ENCODE measurements around the gene SLC5A11. TPM values are rescaled to one million over a fixed set of nuclear protein-coding genes. Genes with fewer than 3 reads are reported as not detected.

The SLC5A11 gene
- total RNA-seq, 2 experiments from 2014 or later: 0.12 TPM; not detected in 1

GRCh38 chr16:24821129-24821528 lies 24.6 kb upstream of the SLC5A11 start:
- no peaks in the 10 kb centered on the region for H3K9me3 Mint-ChIP-seq
- intact Hi-C loops (cut with micrococcal nuclease): no loop called here
- H3K4me3 Mint-ChIP-seq: no peak overlapping the region
- ChIA-PET POLR2A (no interaction called here), CTCF (no interaction called here)
- no peaks in the 10 kb centered on the region for H3K4me1 Mint-ChIP-seq (ENCODE audit: low read depth)
- no peak for DNase-seq
- H3K27ac Mint-ChIP-seq: no peak overlapping the region
- peaks cover 62% of the 10 kb centered on the region for H3K36me3 Mint-ChIP-seq
- no peaks in the 10 kb centered on the region for H3K27me3 Mint-ChIP-seq

- Mint-ChIP-seq H3K4me1 (ENCODE audit: low read depth) (no peaks in the 10 kb centered on the region), H3K9me3 (no peaks in the 10 kb centered on the region), H3K27me3 (no peaks in the 10 kb centered on the region), H3K27ac (no peak overlapping the region), H3K4me3 (no peak overlapping the region), H3K36me3 (peaks cover 67% of the 10 kb centered on the region)
- DNase-seq: peak; percentile 4
- CTCF ChIA-PET: no interaction called here
- POLR2A ChIA-PET: no interaction called here
- intact Hi-C loops (cut with micrococcal nuclease): no loop called here
Measured at GRCh38 chr16:24822542-24822941, 23.2 kb upstream of the SLC5A11 start.

GRCh38 chr16:24822974-24823373 lies 22.8 kb upstream of the SLC5A11 start:
- H3K36me3 Mint-ChIP-seq: peaks cover 62% of the 10 kb centered on the region
- no peaks in the 10 kb centered on the region for H3K27me3 Mint-ChIP-seq
- POLR2A ChIA-PET: no interaction called here
- no peak overlapping the region for H3K4me3 Mint-ChIP-seq
- CTCF ChIA-PET: no interaction called here
- intact Hi-C loops (cut with micrococcal nuclease): no loop called here
- H3K27ac Mint-ChIP-seq: no peak overlapping the region
- no peak for DNase-seq
- no peaks in the 10 kb centered on the region for H3K4me1 Mint-ChIP-seq (ENCODE audit: low read depth)
- H3K9me3 Mint-ChIP-seq: no peaks in the 10 kb centered on the region

- DNase-seq: no peak
- intact Hi-C loops (cut with micrococcal nuclease): no loop called here
- Mint-ChIP-seq H3K4me3 (no peak overlapping the region), H3K9me3 (no peaks in the 10 kb centered on the region), H3K36me3 (peaks cover 48% of the 10 kb centered on the region), H3K4me1 (ENCODE audit: low read depth) (no peaks in the 10 kb centered on the region), H3K27me3 (no peaks in the 10 kb centered on the region), H3K27ac (no peak overlapping the region)
- ChIA-PET CTCF (interaction anchor here (1.4 kb wide), 1 partner anchor 9 kb away, joined by 3 read pairs; no protein-coding TSS in a partner anchor), POLR2A (no interaction called here)
Measured at GRCh38 chr16:24825696-24826095, 20.1 kb upstream of the SLC5A11 start.

GRCh38 chr16:24826096-24826690 lies 19.6 kb upstream of the SLC5A11 start:
- H3K4me3 Mint-ChIP-seq: no peak overlapping the region
- H3K36me3 Mint-ChIP-seq: peaks cover 45% of the 10 kb centered on the region
- H3K27me3 Mint-ChIP-seq: no peaks in the 10 kb centered on the region
- intact Hi-C loops (cut with micrococcal nuclease): no loop called here
- no peaks in the 10 kb centered on the region for H3K4me1 Mint-ChIP-seq (ENCODE audit: low read depth)
- H3K9me3 Mint-ChIP-seq: no peaks in the 10 kb centered on the region
- ChIA-PET CTCF (interaction anchor here (1.4 kb wide), 1 partner anchor 8 kb away, joined by 3 read pairs; no protein-coding TSS in a partner anchor), POLR2A (no interaction called here)
- no peak overlapping the region for H3K27ac Mint-ChIP-seq
- no peak for DNase-seq

GRCh38 chr16:24826817-24827566 lies 18.8 kb upstream of the SLC5A11 start:
- ChIA-PET CTCF (no interaction called here), POLR2A (no interaction called here)
- H3K36me3 Mint-ChIP-seq: peaks cover 39% of the 10 kb centered on the region
- no peaks in the 10 kb centered on the region for H3K27me3 Mint-ChIP-seq
- intact Hi-C loops (cut with micrococcal nuclease): no loop called here
- H3K27ac Mint-ChIP-seq: no peak overlapping the region
- no peak for DNase-seq
- H3K4me3 Mint-ChIP-seq: no peak overlapping the region
- H3K4me1 Mint-ChIP-seq (ENCODE audit: low read depth): no peaks in the 10 kb centered on the region
- no peaks in the 10 kb centered on the region for H3K9me3 Mint-ChIP-seq

- H3K27me3 Mint-ChIP-seq: no peaks in the 10 kb centered on the region
- H3K27ac Mint-ChIP-seq: no peak overlapping the region
- no peaks in the 10 kb centered on the region for H3K9me3 Mint-ChIP-seq
- DNase-seq: peak; percentile 7
- H3K4me1 Mint-ChIP-seq (ENCODE audit: low read depth): no peaks in the 10 kb centered on the region
- CTCF ChIA-PET: no interaction called here
- POLR2A ChIA-PET: no interaction called here
- H3K36me3 Mint-ChIP-seq: peaks cover 20% of the 10 kb centered on the region
- intact Hi-C loops (cut with micrococcal nuclease): no loop called here
- H3K4me3 Mint-ChIP-seq: no peak overlapping the region
Measured at GRCh38 chr16:24829153-24829552, 16.6 kb upstream of the SLC5A11 start.

- Mint-ChIP-seq H3K27me3 (no peaks in the 10 kb centered on the region), H3K4me3 (no peak overlapping the region), H3K9me3 (no peaks in the 10 kb centered on the region), H3K36me3 (no peaks in the 10 kb centered on the region), H3K27ac (no peak overlapping the region), H3K4me1 (ENCODE audit: low read depth) (no peaks in the 10 kb centered on the region)
- DNase-seq: no peak
- CTCF ChIA-PET: no interaction called here
- intact Hi-C loops (cut with micrococcal nuclease): no loop called here
- POLR2A ChIA-PET: no interaction called here
Measured at GRCh38 chr16:24833352-24833751, 12.4 kb upstream of the SLC5A11 start.

GRCh38 chr16:24834459-24835335 lies 11.1 kb upstream of the SLC5A11 start:
- Mint-ChIP-seq H3K9me3 (no peaks in the 10 kb centered on the region), H3K36me3 (no peaks in the 10 kb centered on the region), H3K27ac (no peak overlapping the region), H3K4me1 (ENCODE audit: low read depth) (no peaks in the 10 kb centered on the region), H3K4me3 (no peak overlapping the region), H3K27me3 (no peaks in the 10 kb centered on the region)
- ChIA-PET CTCF (interaction anchor here (0.6 to 0.8 kb wide), 5 partner anchors 9 to 956 kb away, joined by 3 read pairs; no protein-coding TSS in a partner anchor), POLR2A (no interaction called here)
- peak; percentile 38 for DNase-seq
- intact Hi-C loops (cut with micrococcal nuclease): no loop called here

- CTCF ChIA-PET: no interaction called here
- Mint-ChIP-seq H3K4me3 (no peak overlapping the region), H3K36me3 (no peaks in the 10 kb centered on the region), H3K27me3 (no peaks in the 10 kb centered on the region), H3K4me1 (ENCODE audit: low read depth) (no peaks in the 10 kb centered on the region), H3K27ac (no peak overlapping the region), H3K9me3 (no peaks in the 10 kb centered on the region)
- DNase-seq: no peak
- intact Hi-C loops (cut with micrococcal nuclease): no loop called here
- POLR2A ChIA-PET: no interaction called here
Measured at GRCh38 chr16:24836836-24837235, 8.9 kb upstream of the SLC5A11 start.

- Mint-ChIP-seq H3K27me3 (no peaks in the 10 kb centered on the region), H3K4me3 (no peak overlapping the region), H3K9me3 (no peaks in the 10 kb centered on the region), H3K4me1 (ENCODE audit: low read depth) (no peaks in the 10 kb centered on the region), H3K27ac (no peak overlapping the region), H3K36me3 (no peaks in the 10 kb centered on the region)
- intact Hi-C loops (cut with micrococcal nuclease): no loop called here
- ChIA-PET CTCF (no interaction called here), POLR2A (no interaction called here)
- no peak for DNase-seq
Measured at GRCh38 chr16:24837969-24838368, 7.8 kb upstream of the SLC5A11 start.

GRCh38 chr16:24838554-24839266 lies 7.1 kb upstream of the SLC5A11 start:
- intact Hi-C loops (cut with micrococcal nuclease): no loop called here
- Mint-ChIP-seq H3K27ac (no peak overlapping the region), H3K4me3 (no peak overlapping the region), H3K4me1 (ENCODE audit: low read depth) (no peaks in the 10 kb centered on the region), H3K9me3 (no peaks in the 10 kb centered on the region), H3K27me3 (no peaks in the 10 kb centered on the region), H3K36me3 (no peaks in the 10 kb centered on the region)
- CTCF ChIA-PET: no interaction called here
- no peak for DNase-seq
- POLR2A ChIA-PET: interaction anchor here (1.4 kb wide), 1 partner anchor 12 kb away, joined by 5 read pairs; no protein-coding TSS in a partner anchor
